ENCODE data around the gene KCNQ1. TPM values are rescaled to one million over a fixed set of nuclear protein-coding genes. Genes with fewer than 3 reads are reported as not detected.

KCNQ1 gene
- total RNA-seq, 1 donor from 2014 or later: 52.9 TPM

- Histone ChIP-seq H3K9me3 (no peaks in the 10 kb centered on the region), H3K36me3 (no peaks in the 10 kb centered on the region), H3K27me3 (no peaks in the 10 kb centered on the region), H3K4me1 (peaks cover 4% of the 10 kb centered on the region), H3K27ac (no peak overlapping the region), H3K4me3 (no peak overlapping the region)
- peak; percentile 55 for DNase-seq
- no peak for ATAC-seq
- intact Hi-C loops (cut with DNase I): no loop called here
- no peak for TF ChIP-seq CTCF (IDR thresholded peaks at IDR 0.05)
These were observed 77.2 kb downstream of the KCNQ1 start for GRCh38 chr11:2521733-2522630.

DNA sequence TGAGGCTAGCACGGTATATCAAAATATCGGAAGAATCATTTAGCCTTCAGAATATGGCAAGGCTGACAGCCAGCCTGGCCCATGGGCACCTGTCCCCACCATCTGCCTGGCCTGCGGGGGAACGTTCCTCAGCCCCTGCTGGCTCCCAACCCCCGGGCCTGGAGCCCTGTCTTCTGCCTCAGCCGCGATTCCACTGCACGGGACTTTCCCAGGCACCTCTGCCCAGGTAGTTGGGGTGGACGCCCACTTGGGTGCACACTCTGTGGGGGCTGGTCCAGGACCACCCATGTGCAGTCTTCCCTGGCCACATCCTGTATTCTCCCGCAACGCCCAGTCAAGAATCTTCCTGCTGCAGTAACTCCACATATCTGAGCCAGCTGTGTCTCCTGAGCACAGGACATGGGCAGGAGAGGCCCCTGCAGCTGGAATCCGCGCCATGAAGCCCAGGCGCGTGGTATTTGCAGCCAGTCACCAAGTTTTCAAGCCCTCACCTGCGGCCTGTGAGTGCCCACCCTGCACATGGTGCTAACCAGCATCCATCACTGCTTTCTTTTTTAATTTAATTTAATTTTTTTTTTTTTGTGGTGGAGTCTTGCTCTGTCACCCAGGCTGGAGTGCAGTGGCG lies 77.9 kb downstream of the KCNQ1 start:
- Histone ChIP-seq H3K4me1 (peaks cover 4% of the 10 kb centered on the region), H3K36me3 (no peaks in the 10 kb centered on the region), H3K27ac (no peak overlapping the region), H3K9me3 (no peaks in the 10 kb centered on the region), H3K4me3 (no peak overlapping the region), H3K27me3 (no peaks in the 10 kb centered on the region)
- DNase-seq (no peak), ATAC-seq (no peak)
- intact Hi-C loops (cut with DNase I): no loop called here
- TF ChIP-seq CTCF (IDR thresholded peaks at IDR 0.05): no peak

- no peak for TF ChIP-seq CTCF (IDR thresholded peaks at IDR 0.05)
- Histone ChIP-seq H3K27me3 (no peaks in the 10 kb centered on the region), H3K4me3 (no peak overlapping the region), H3K4me1 (peaks cover 4% of the 10 kb centered on the region), H3K27ac (no peak overlapping the region), H3K36me3 (no peaks in the 10 kb centered on the region), H3K9me3 (no peaks in the 10 kb centered on the region)
- ATAC-seq (no peak), DNase-seq (peak; percentile 43)
- intact Hi-C loops (cut with DNase I): no loop called here
These were observed 79.1 kb downstream of the KCNQ1 start for GRCh38 chr11:2523821-2524391.

DNA sequence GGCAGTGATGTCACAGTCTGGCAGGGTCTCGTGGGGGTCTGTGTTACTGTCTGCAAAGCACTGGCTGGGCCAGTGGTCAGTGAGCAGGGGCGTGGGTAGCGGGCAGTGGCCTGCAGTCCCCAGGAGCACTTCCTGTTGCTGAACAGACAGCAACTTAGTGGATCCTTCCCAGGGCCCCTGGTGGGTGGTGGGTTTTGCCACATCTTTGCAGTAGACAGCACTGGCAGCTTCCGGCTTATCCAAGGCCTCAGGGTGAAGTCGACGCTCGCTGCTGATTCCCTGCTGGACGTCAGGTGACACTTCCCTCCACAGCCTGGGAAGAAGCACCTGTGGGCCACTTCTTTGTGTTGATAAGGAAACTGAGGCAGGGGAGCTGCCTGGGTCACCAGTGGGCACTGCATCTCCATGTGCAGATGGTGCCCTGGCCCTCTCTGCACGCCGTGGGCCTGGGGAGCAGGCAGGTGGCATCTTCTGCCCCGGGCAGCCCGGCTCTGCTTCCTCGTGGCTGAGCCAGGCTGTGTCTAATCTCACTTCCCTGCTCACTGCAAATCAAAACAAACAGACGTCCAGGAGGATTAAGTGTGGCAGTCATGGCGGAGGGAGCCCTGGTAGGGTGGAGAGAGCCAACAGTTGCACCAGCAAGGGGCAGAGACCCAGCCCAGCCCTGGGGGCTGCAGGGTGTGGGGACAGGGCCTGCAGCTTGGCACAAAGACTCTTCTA lies 79.8 kb downstream of the KCNQ1 start:
- Histone ChIP-seq H3K27ac (no peak overlapping the region), H3K9me3 (no peaks in the 10 kb centered on the region), H3K4me3 (no peak overlapping the region), H3K27me3 (no peaks in the 10 kb centered on the region), H3K4me1 (peaks cover 4% of the 10 kb centered on the region), H3K36me3 (no peaks in the 10 kb centered on the region)
- DNase-seq (peak; percentile 48), ATAC-seq (no peak)
- no peak for TF ChIP-seq CTCF (IDR thresholded peaks at IDR 0.05)
- intact Hi-C loops (cut with DNase I): no loop called here

DNA sequence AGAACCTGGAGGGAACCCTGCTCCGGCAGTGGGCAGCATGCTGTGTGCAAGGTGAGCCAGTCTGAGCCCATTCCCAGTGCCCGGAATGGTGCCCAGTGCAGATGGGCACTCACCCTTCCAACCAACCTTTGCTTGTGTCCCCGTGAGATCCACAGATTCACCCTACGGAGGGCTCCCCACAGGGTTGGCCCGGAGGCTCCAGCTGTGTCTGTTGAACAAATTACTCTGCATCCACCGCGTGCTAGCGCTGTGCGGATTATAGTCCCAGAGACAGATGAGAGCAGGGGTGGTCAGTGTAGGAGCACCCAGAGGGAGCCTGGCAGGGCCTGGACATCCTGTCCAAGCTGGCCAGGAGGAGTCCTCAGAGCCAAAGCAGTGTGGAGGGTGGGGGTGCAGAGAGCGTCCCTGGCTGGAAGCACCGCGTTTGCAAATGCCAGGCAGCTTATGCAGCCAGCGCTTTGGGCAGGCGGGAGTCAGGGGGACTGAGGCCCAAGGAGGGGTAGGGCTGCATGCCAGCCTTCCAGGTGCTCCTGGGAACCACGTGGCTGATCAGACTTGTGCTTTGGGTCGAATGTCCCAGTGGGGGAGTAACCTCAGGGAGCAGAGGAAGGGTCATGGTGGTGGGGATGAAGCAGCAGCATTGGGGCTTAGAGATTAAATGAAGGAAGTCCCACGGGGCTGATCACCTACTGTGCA lies 80.5 kb downstream of the KCNQ1 start:
- no peaks in the 10 kb centered on the region for H3K9me3 ChIP-seq
- DNase-seq (peak; percentile 60), ATAC-seq (no peak)
- H3K4me1 ChIP-seq: peaks cover 4% of the 10 kb centered on the region
- no peak overlapping the region for H3K27ac ChIP-seq
- no peak overlapping the region for H3K4me3 ChIP-seq
- TF ChIP-seq CTCF (IDR thresholded peaks at IDR 0.05): no peak
- intact Hi-C loops (cut with DNase I): no loop called here
- H3K36me3 ChIP-seq: no peaks in the 10 kb centered on the region
- H3K27me3 ChIP-seq: no peaks in the 10 kb centered on the region

All from upper lobe of right lung (tissue), 1 donor.